ENCODE measurements around the gene MYO1C.
A peak's percentile ranks its signal among the peaks of the same experiment; 100 is the strongest.
"Not testable (repeated sequence)": the region's sequence is repeated elsewhere in the genome, so short reads cannot be mapped to it uniquely, and the experiment has no call there.

The MYO1C gene

DNA sequence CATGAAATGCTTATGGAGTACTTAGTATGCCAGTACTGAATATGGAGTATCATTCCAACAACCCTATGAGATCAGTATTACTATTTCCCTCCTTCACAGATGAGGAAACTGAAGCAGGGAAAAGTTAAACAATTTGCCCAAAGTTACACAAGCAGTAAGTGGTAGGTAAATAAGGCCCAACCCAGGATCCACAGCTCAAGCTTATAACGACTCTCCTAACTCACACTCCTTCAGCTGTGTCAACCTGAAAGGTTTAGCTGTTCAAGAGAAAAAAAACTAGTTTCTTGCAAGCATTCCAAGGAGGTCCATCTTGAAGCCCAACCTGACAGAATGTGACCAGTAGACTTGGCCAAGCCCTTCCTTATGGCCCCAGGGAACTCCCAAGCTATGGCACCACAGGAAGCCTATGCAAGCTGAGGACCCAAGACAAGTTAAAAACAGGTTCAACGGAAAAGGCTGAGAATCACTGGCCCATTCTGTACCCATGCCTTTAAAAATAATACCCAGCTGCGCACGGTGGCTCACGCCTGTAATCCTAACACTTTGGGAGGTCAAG is 43.0 kb downstream of the MYO1C start:
- Mint-ChIP-seq H3K36me3 (ENCODE audit: low read depth) (peaks cover 27% of the 10 kb centered on the region), H3K27ac (no peak overlapping the region), H3K4me3 (no peak overlapping the region), H3K9me3 (no peaks in the 10 kb centered on the region), H3K4me1 (peaks cover 46% of the 10 kb centered on the region), H3K27me3 (no peaks in the 10 kb centered on the region)
- ATAC-seq: no peak
- no peak for DNase-seq

DNA sequence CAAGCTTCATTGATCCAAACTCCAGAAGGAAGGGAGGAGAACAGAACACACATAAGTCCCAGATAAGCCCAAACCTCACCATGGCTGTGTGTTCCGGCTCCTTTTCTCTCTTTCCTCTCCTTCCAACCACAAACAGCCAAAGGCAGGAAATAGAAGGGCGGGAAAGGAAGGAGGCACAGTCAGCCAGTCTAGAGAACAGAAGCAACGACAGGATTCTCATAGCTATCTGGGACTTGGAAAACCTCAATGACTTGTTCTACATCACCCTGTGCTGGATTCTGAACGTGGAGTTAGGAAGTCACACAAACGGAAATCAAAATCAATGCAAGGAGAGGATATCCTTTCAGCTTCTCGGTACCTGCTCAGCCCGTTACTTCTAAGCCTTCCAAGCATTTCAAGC is 45.4 kb downstream of the MYO1C start:
- H3K27ac Mint-ChIP-seq: no peak overlapping the region
- no peak for ATAC-seq
- peaks cover 16% of the 10 kb centered on the region for H3K36me3 Mint-ChIP-seq (ENCODE audit: low read depth)
- no peaks in the 10 kb centered on the region for H3K9me3 Mint-ChIP-seq
- H3K4me3 Mint-ChIP-seq: no peak overlapping the region
- no peaks in the 10 kb centered on the region for H3K27me3 Mint-ChIP-seq
- H3K4me1 Mint-ChIP-seq: peaks cover 25% of the 10 kb centered on the region
- no peak for DNase-seq

DNA sequence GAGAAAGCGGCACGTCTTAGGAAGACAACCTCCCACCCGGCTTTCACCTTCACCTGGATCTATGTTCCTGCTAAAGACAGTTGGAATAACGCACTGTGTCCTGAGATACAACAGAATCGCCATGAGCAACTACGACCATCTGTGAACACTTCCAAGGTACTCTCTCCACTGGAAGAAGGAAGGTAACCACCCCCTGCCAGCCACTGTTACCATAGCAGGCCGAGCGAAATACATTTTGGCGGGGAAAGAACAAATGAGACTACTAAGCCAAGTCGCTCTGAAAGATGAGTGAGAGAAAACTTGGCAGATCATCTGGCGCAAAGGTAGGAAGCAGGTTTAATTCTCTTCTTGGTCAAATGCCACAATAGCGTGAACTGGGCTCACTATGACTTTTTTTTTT is 46.3 kb downstream of the MYO1C start:
- Mint-ChIP-seq H3K27me3 (no peaks in the 10 kb centered on the region), H3K4me1 (peaks cover 21% of the 10 kb centered on the region), H3K36me3 (ENCODE audit: low read depth) (peaks cover 17% of the 10 kb centered on the region), H3K9me3 (no peaks in the 10 kb centered on the region), H3K27ac (no peak overlapping the region), H3K4me3 (no peak overlapping the region)
- no peak for ATAC-seq
- no peak for DNase-seq

DNA sequence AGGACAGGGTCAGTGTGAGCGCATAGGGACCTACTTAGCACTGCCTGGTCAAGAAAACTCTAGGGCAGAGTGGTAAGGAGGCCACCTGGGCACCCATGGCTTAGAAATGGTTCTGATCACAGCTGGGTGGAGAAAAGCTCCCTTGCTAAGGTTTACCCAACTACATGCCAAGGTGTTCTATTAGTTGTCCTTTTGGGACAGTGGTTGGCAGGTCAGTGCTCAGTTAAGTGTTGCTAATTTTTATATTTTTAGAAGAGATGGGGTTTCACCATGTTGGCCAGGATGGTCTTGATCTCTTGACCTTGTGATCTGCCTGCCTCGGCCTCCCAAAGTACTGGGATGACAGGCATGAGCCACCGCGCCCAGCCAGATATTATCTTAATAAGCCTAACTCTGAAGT is 46.8 kb downstream of the MYO1C start:
- not testable (repeated sequence) for H3K27me3 Mint-ChIP-seq, DNase-seq, ATAC-seq, H3K4me3 Mint-ChIP-seq, H3K27ac Mint-ChIP-seq, H3K9me3 Mint-ChIP-seq
- Mint-ChIP-seq H3K4me1 (peaks cover 21% of the 10 kb centered on the region), H3K36me3 (ENCODE audit: low read depth) (peaks cover 20% of the 10 kb centered on the region)

DNA sequence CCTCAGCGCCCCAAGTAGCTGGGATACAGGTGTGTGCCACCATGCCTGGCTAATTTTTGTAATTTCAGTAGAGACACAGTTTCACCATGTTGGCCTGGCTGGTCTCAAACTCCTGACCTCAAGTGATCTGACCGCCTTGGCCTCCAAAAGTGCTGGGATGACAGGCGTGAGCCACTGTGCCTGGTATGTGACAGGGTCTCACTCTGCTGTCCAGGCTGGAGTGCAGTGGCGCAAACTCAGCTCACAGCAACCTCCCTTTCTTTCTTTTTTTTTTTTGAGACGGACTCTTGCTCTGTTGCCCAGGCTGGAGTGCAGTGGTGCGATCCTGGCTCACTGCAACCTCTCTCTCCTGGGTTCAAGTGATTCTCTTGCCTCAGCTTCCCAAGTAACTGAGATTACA is 49.8 kb downstream of the MYO1C start:
- H3K27me3 Mint-ChIP-seq, ATAC-seq, H3K9me3 Mint-ChIP-seq, DNase-seq, H3K27ac Mint-ChIP-seq, H3K4me3 Mint-ChIP-seq: not testable (repeated sequence)
- Mint-ChIP-seq H3K4me1 (peaks cover 14% of the 10 kb centered on the region), H3K36me3 (ENCODE audit: low read depth) (peaks cover 10% of the 10 kb centered on the region)

DNA sequence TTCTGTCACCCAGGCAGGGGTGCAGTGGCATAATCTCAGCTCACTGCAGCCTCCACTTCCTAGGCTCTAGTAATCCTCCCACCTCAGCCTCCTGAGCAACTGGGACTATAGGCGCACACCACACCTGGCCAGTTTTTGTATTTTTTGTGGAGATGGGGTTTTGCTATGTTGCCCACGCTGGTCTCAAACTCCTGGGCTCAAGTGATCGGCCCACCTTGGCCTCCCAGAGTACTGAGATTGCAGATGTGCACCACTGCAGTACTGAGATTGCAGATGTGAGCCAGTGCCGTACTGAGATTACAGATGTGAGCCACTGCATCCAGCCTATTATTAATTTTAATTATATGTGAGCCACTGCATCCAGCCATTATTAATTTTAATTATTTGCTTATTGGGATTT is 50.3 kb downstream of the MYO1C start:
- H3K27me3 Mint-ChIP-seq: no peaks in the 10 kb centered on the region
- peaks cover 9% of the 10 kb centered on the region for H3K36me3 Mint-ChIP-seq (ENCODE audit: low read depth)
- H3K4me3 Mint-ChIP-seq: no peak overlapping the region
- ATAC-seq: no peak
- H3K4me1 Mint-ChIP-seq: peaks cover 14% of the 10 kb centered on the region
- H3K27ac Mint-ChIP-seq: no peak overlapping the region
- H3K9me3 Mint-ChIP-seq: no peaks in the 10 kb centered on the region
- no peak for DNase-seq

DNA sequence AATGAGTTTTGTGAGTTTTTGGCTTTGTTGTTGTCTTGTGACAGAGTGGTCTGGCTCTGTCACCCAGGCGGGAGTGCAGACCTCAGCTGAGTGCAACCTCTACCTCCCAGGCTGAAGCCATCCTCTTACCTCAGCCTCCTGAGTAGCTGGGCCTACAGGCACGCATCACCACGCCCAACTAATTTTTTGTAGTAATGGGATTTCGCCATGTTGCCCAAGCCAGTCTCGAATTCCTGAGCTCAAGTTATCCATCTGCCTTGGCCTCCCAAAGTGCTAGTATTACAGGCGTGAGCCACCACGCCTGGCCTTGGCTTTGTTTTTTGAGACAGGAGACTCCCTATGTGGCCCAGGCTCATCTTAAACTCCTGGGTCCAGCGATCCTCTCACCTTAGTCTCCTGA is 51.6 kb downstream of the MYO1C start:
- H3K4me3 Mint-ChIP-seq: no peak overlapping the region
- H3K27ac Mint-ChIP-seq: no peak overlapping the region
- no peaks in the 10 kb centered on the region for H3K9me3 Mint-ChIP-seq
- no peaks in the 10 kb centered on the region for H3K27me3 Mint-ChIP-seq
- ATAC-seq: no peak
- peaks cover 13% of the 10 kb centered on the region for H3K36me3 Mint-ChIP-seq (ENCODE audit: low read depth)
- peaks cover 8% of the 10 kb centered on the region for H3K4me1 Mint-ChIP-seq
- no peak for DNase-seq

DNA sequence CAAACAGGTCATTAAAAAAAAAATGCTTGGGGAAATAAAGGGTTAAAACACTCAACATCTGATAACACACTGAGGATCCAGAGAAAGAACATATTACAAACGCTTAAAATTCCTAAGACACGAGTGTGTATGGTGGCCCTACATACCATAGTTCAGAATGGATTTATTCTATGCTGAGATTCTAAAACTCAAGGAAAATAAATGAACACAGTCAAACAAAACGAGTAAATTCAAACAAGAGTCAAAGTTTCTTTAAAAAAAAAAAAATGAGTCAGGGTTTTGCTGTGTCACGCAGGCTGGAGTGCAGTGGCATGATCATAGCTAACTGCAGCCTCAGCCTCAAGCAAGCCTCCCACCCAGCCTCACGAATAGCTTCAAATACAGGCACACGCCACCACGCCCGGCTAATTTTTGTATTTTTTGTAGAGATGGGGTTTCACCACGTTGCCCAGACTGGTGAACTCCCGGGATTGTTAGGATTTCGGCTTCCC is 53.8 kb downstream of the MYO1C start:
- H3K27ac Mint-ChIP-seq: no peak overlapping the region
- ATAC-seq (no peak), DNase-seq (no peak)
- peaks cover 28% of the 10 kb centered on the region for H3K36me3 Mint-ChIP-seq (ENCODE audit: low read depth)
- H3K27me3 Mint-ChIP-seq: no peaks in the 10 kb centered on the region
- no peaks in the 10 kb centered on the region for H3K9me3 Mint-ChIP-seq
- H3K4me1 Mint-ChIP-seq: peaks cover 9% of the 10 kb centered on the region
- H3K4me3 Mint-ChIP-seq: no peak overlapping the region

DNA sequence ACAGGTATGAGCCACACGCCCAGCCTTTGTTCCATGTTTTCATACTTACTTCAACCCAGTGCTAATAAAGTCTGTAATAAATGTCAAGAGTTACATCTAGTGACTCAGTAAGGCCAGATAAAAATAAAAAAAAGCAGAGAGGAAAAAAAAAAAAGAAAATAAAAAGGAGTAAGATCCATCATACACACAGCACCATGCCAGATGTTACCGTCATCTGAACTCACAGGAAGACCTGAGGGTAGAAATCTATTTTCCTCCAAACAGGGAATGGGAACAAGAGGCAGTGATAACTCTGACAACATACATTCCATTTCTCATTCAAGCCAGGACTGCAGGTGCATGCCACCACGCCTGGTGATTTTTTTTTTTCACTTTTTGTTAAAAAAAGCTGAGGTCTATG is 57.2 kb downstream of the MYO1C start:
- Mint-ChIP-seq H3K9me3 (no peaks in the 10 kb centered on the region), H3K27me3 (no peaks in the 10 kb centered on the region), H3K36me3 (ENCODE audit: low read depth) (peaks cover 34% of the 10 kb centered on the region), H3K4me1 (peaks cover 20% of the 10 kb centered on the region), H3K4me3 (no peak overlapping the region), H3K27ac (no peak overlapping the region)
- ATAC-seq: no peak
- no peak for DNase-seq

DNA sequence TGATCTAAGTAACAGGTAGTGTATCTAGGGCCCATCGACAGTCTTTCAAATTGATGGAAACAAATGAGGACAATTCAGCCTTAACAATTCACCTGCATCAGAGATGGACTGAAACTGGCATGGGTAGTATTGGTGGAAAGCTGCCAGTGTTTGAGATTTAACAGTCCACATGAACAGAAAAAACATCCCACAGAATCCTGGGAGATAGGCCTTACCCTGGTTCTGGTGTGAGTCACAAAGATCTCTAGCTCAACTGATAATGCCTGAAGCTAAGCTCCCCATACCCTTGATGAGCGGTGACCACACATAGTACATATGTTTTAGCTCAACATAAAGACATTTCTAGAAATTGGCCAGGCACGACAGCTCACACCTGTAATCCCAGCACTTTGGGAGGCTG is 58.3 kb downstream of the MYO1C start:
- peaks cover 18% of the 10 kb centered on the region for H3K4me1 Mint-ChIP-seq
- H3K27ac Mint-ChIP-seq: no peak overlapping the region
- no peak overlapping the region for H3K4me3 Mint-ChIP-seq
- peaks cover 37% of the 10 kb centered on the region for H3K36me3 Mint-ChIP-seq (ENCODE audit: low read depth)
- no peaks in the 10 kb centered on the region for H3K9me3 Mint-ChIP-seq
- ATAC-seq (no peak), DNase-seq (no peak)
- H3K27me3 Mint-ChIP-seq: no peaks in the 10 kb centered on the region

DNA sequence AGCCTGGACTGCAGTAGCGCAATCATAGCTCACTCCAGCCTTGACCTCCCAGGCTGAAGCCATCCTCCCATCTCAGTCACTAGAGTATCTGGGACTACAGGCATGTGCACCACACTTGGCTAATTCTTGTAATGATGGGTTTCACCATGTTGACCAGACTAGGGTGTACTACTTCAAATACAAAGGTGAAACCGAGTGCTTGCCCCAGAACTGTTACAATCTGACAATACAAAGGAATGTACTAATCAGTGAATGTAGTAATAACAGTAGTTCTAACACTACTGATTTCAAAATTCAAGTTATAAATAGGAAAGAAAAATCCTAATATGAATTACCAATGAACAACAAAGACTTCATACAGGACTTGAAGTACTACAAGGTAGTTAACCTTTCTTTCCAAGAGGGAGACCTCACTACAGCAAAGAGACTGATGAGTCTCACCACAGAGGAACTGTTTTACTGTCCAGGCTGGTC is 60.8 kb downstream of the MYO1C start:
- ATAC-seq (peak; percentile 66), DNase-seq (no peak)
- Mint-ChIP-seq H3K4me3 (no peak overlapping the region), H3K27ac (peak overlapping the region; percentile 11), H3K36me3 (ENCODE audit: low read depth) (peaks cover 38% of the 10 kb centered on the region), H3K27me3 (no peaks in the 10 kb centered on the region), H3K9me3 (no peaks in the 10 kb centered on the region), H3K4me1 (peaks cover 13% of the 10 kb centered on the region)

DNA sequence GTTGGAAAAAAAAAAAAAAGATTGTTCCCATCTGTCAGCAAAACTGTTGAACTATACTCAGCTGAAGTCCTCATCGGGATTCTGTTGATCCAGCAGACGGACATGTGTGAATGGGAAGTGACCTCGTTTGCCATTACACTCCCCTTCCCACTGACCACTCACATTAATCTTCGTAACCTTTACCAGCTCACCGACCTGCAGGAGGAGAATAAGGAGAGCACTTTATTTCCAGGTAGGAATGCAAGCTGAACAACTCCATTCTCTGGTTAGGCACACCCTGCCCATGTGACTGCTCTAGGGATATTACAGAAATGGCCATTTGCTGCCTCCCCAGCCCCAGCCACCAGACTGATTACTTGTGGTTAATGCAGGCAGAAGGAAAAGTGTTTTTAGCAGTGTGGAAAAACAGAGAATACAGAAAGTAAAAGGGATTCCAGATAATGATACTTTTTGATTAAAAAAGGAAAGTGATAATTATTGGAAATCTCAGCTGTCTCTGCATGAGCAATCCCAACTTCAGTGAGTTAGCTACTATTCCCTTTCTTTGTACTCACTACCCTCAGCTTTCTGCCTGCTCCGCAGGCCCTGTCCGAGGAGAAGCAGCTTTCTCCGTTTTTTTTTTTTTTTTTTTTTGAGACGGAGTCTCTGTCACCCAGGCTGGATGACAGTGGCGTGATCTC is 68.9 kb downstream of the MYO1C start:
- DNase-seq (no peak), ATAC-seq (no peak)
- no peak overlapping the region for H3K27ac Mint-ChIP-seq
- H3K36me3 Mint-ChIP-seq (ENCODE audit: low read depth): peaks cover 29% of the 10 kb centered on the region
- H3K4me3 Mint-ChIP-seq: no peak overlapping the region
- no peaks in the 10 kb centered on the region for H3K27me3 Mint-ChIP-seq
- H3K4me1 Mint-ChIP-seq: peaks cover 17% of the 10 kb centered on the region
- H3K9me3 Mint-ChIP-seq: no peaks in the 10 kb centered on the region

DNA sequence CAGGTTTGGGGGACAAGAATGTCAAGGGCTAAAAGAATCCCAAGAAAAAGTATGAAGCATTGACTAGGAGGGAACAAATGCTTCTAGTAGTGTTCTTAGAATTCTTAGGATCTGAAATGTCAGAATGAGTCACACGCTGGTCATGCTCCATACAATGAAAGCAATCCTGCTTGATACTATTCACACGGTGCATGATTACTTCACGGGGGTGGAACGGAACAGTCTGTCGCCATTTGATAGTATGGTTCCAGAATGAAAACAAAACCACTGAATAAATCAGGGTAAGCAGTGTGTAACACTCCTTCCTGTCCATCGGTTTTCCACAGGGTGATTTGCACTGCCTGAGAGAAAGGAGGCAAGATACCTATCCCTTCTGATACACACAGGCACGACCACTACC is 69.6 kb downstream of the MYO1C start:
- Mint-ChIP-seq H3K36me3 (ENCODE audit: low read depth) (peaks cover 27% of the 10 kb centered on the region), H3K9me3 (no peaks in the 10 kb centered on the region), H3K27ac (peak overlapping the region; percentile 69), H3K4me3 (no peak overlapping the region), H3K27me3 (no peaks in the 10 kb centered on the region), H3K4me1 (peaks cover 17% of the 10 kb centered on the region)
- ATAC-seq: peak; percentile 88
- peak; percentile 7 for DNase-seq

DNA sequence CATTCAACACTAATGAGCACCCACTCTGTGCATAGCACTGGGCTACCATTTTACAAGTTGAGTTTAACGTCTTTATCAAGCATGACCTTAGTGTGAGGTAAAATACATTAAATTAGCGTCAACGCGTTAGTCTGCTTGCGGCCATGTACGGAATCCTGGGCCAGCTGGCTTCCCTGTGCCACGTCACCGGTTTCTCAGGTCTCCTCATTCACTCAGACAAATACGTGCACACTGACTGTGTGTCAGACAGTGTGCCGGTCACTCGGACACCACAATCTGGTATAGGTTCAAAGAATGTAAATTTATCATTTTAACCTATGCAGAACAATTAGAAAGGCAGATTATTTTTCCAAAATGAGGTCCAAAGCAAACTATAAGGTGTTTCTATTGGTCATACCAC is 71.0 kb downstream of the MYO1C start:
- DNase-seq (no peak), ATAC-seq (no peak)
- Mint-ChIP-seq H3K27ac (no peak overlapping the region), H3K9me3 (no peaks in the 10 kb centered on the region), H3K36me3 (ENCODE audit: low read depth) (peaks cover 28% of the 10 kb centered on the region), H3K4me1 (peaks cover 17% of the 10 kb centered on the region), H3K27me3 (no peaks in the 10 kb centered on the region), H3K4me3 (no peak overlapping the region)

DNA sequence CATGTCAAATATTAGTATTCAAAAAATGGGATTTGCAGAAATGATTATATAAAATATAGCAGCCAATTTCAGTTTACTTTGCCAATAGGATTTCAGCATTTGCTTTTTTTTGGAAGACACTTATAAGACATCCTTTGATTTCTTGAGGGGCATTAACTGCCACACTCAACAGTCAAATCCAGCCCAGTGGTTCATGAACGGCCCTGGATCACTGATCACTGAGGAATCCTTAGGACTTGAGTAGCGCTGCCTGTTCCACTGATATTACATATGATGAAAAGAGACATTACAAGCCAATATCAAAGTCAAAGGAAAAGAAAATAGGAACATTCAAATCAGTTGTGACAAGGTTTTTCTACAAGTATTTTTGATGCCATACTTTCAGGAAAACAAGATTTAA is 71.5 kb downstream of the MYO1C start:
- Mint-ChIP-seq H3K4me3 (no peak overlapping the region), H3K36me3 (ENCODE audit: low read depth) (peaks cover 25% of the 10 kb centered on the region), H3K27me3 (no peaks in the 10 kb centered on the region), H3K4me1 (peaks cover 17% of the 10 kb centered on the region), H3K9me3 (no peaks in the 10 kb centered on the region), H3K27ac (no peak overlapping the region)
- ATAC-seq (no peak), DNase-seq (no peak)
